K562 (cell line): ENCODE measurements around the gene VSX2. TPM values are rescaled to one million over a fixed set of nuclear protein-coding genes. Genes with fewer than 3 reads are reported as not detected.

Experiments used
- ATAC-seq: fragments of 200-7000 bp; cut with Tn5 transposase; 3 replicates; pipeline ENCODE4 v1.9.1; 2020; ENCODE audit warnings: moderate library complexity
- BruUV-seq: library from RNA; stranded (reverse); fragments of 400-500 nt; replicated peaks from 2 replicates; lab custom pipeline; 2021; lab: Mats Ljungman, UMichigan
- CTCF ChIA-PET: fragments of 300-600 bp; formaldehyde crosslinking; extraction: SDS; loops from one replicate; lab custom pipeline; 2021; ENCODE audit warnings: low intra/inter-chr PET ratio; lab: Yijun Ruan, JAX
- POLR2A ChIA-PET: fragments of 300-600, 350-650 bp; sonication (Branson Sonifier 250); formaldehyde crosslinking; extraction: SDS; loops from one replicate; lab custom pipeline; 2021; ENCODE audit warnings: antibody characterized with exemption, inconsistent platforms; lab: Yijun Ruan, JAX
- DNase-seq, 4 experiments: peaks; one replicate each; pipeline versions ENCODE4 v3.0.0 to v3.0.0-alpha.2; 2011 to 2018; ENCODE audit warnings: low spot score in 3 of 4, mixed read lengths in 3 of 4; ENCODE audit errors: extremely low read depth in 1 of 4
- FAIRE-seq: peaks from 2 replicates; lab custom pipeline; 2011; peaks lifted over from hg19 to GRCh38; lab: Jason Lieb, UNC
- H2AFZ ChIP-seq: 2 replicates; pipeline ENCODE4 v1.6.0; 2011; ENCODE audit warnings: low read depth, low read length, control low read depth, inconsistent platforms
- H3K27ac ChIP-seq: fragments of 200-600 bp; 3 replicates; pipeline ENCODE4 v1.8.0; 2011; ENCODE audit warnings: low read depth, mild to moderate bottlenecking, control low read depth, inconsistent platforms, low read length, moderate library complexity, mixed read lengths; ENCODE audit errors: extremely low read depth
- H3K27me3 ChIP-seq, 2 experiments: fragments of 300-600 bp in 1 of 2; 2 replicates in 1 of 2; 3 replicates in 1 of 2; pipeline versions ENCODE4 v1.6.0 to v1.8.0; 2011; ENCODE audit warnings: inconsistent platforms in 2 of 2, low read length in 2 of 2, mild to moderate bottlenecking in 1 of 2, mixed read lengths in 1 of 2, moderate library complexity in 1 of 2; ENCODE audit not compliant: control insufficient read depth in 2 of 2, insufficient read depth in 2 of 2
- H3K36me3 ChIP-seq: fragments of 300-600 bp; 3 replicates; pipeline ENCODE4 v1.8.0; 2011; ENCODE audit warnings: mild to moderate bottlenecking, low read length, inconsistent platforms; ENCODE audit not compliant: control insufficient read depth, insufficient read depth
- H3K4me1 ChIP-seq, 2 experiments: fragments of 200-600 bp in 1 of 2; replicated peaks in 1 of 2; 2 replicates in 1 of 2; 3 replicates in 1 of 2; pipeline versions ENCODE4 v1.5.1 to v1.8.0; 2011; ENCODE audit warnings: inconsistent platforms in 2 of 2, low read length in 2 of 2, mild to moderate bottlenecking in 1 of 2, mixed read lengths in 1 of 2, moderate library complexity in 1 of 2; ENCODE audit not compliant: control insufficient read depth in 2 of 2, insufficient read depth in 2 of 2
- H3K4me2 ChIP-seq: 2 replicates; pipeline ENCODE4 v1.6.1; 2011; ENCODE audit warnings: low read length, control low read depth, inconsistent platforms, mixed read lengths; ENCODE audit not compliant: insufficient read depth
- H3K4me3 ChIP-seq: fragments of 200-600 bp; sonication (generic), shearing (Covaris generic); 2 replicates; pipeline ENCODE4 v1.5.1; 2016; ENCODE audit warnings: control low read depth, inconsistent platforms
- H3K79me2 ChIP-seq: fragments of 200-600 bp; 3 replicates; pipeline ENCODE4 v1.8.0; 2011; ENCODE audit warnings: low read length, inconsistent platforms; ENCODE audit not compliant: control insufficient read depth, insufficient read depth
- H3K9ac ChIP-seq, 2 experiments: 2 replicates each; pipeline versions ENCODE4 v1.6.0 to v1.6.1; 2011; ENCODE audit warnings: low read depth in 2 of 2, low read length in 2 of 2, control low read depth in 1 of 2, inconsistent platforms in 1 of 2, mild to moderate bottlenecking in 1 of 2, mixed read lengths in 1 of 2; ENCODE audit not compliant: insufficient read depth in 1 of 2
- H3K9me1 ChIP-seq: one replicate; pipeline ENCODE4 v1.6.0; 2011; ENCODE audit warnings: inconsistent platforms, mild to moderate bottlenecking, low read length, moderate library complexity; ENCODE audit not compliant: control insufficient read depth, insufficient read depth
- H3K9me3 ChIP-seq: replicated peaks from 2 replicates; pipeline ENCODE4 v1.5.1; 2011; ENCODE audit warnings: low read depth, low read length, inconsistent platforms; ENCODE audit not compliant: control insufficient read depth, insufficient read depth
- H4K20me1 ChIP-seq: replicated peaks from 2 replicates; pipeline ENCODE4 v1.6.1; 2011; ENCODE audit warnings: low read length, inconsistent platforms, mixed read lengths; ENCODE audit not compliant: control insufficient read depth, insufficient read depth
- HSF4 ChIP-seq: fragments of 250-450 bp; sonication (Bioruptor Pico); IDR thresholded peaks from 2 replicates; pipeline ENCODE4 v2.1.2; 2022; ENCODE audit warnings: mild to moderate bottlenecking, moderate library complexity, borderline replicate concordance
- MCM3 ChIP-seq: fragments of 450-650 bp; IDR thresholded peaks from 2 replicates; pipeline ENCODE4 v1.6.1; 2016
- SETDB1 ChIP-seq: IDR thresholded peaks from one replicate; pipeline ENCODE4 v1.6.1; 2012; ENCODE audit warnings: low read length, control low read depth, inconsistent platforms
- VEZF1 ChIP-seq: fragments of 200-800 bp; sonication (Bioruptor generic); IDR thresholded peaks from 2 replicates; pipeline ENCODE4 v1.6.1; 2017; ENCODE audit warnings: missing genetic modification characterization, missing compliant biosample characterization
- ZNF41 ChIP-seq: fragments of 250-450 bp; sonication (Bioruptor Pico); conservative IDR thresholded peaks from 2 replicates; pipeline ENCODE4 v1.4.0; 2020; ENCODE audit warnings: mild to moderate bottlenecking
- WGBS: fragments of 100-300 bp; shearing (Covaris generic); methylation state at CpG from one replicate; pipeline ENCODE4 v1.1.6; 2016; ENCODE audit warnings: low coverage, mixed read lengths; ENCODE audit not compliant: insufficient coverage; ENCODE audit errors: missing lambda C conversion rate; 5-methylcytosine and 5-hydroxymethylcytosine counted together
- in situ Hi-C: fragments of 300-500 bp; cut with MboI; formaldehyde crosslinking; loops from 4 replicates; pipeline ENCODE4 v1.15.0; 2018; ENCODE audit warnings: inconsistent platforms, mixed read lengths
- intact Hi-C: fragments of 100-400 bp; cut with micrococcal nuclease; formaldehyde crosslinking; loops from 2 replicates; pipeline ENCODE4 v1.14.2; 2022
- polyA plus RNA-seq, 8 experiments: library from polyadenylated mRNA; depleted of rRNA in 4 of 8; stranded (reverse) in 5 of 8; unstranded in 3 of 8; fragments of >200 nt; fragmentation: Nextera tagmentation in 2 of 8; fragmentation: Illumina TruSeq in 1 of 8; extraction: Ambion mirVana in 2 of 8; extraction: Trizol in 1 of 8; gene quantifications; 2 replicates each; pipeline versions ENCODE4 v1.2.1 to v1.2.3, GENCODE V29; 2011 to 2014; ENCODE audit warnings: inconsistent platforms in 1 of 8, missing spikeins in 1 of 8
- total RNA-seq, 7 experiments: library from RNA; depleted of rRNA in 6 of 7; stranded (reverse); fragments of >200 nt in 6 of 7; fragmentation: Illumina TruSeq in 2 of 7; extraction: Trizol in 2 of 7; gene quantifications; 2 replicates each; pipeline versions ENCODE4 v1.2.1 to v1.2.3, GENCODE V29; 2011 to 2021; ENCODE audit warnings: low replicate concordance in 1 of 7

VSX2 gene
- total and polyA plus RNA-seq, 9 of the 15 experiments (the other 6 are each of a cell fraction or from before 2014, with no cell fraction given): 0.04 TPM; not detected in 8

DNA sequence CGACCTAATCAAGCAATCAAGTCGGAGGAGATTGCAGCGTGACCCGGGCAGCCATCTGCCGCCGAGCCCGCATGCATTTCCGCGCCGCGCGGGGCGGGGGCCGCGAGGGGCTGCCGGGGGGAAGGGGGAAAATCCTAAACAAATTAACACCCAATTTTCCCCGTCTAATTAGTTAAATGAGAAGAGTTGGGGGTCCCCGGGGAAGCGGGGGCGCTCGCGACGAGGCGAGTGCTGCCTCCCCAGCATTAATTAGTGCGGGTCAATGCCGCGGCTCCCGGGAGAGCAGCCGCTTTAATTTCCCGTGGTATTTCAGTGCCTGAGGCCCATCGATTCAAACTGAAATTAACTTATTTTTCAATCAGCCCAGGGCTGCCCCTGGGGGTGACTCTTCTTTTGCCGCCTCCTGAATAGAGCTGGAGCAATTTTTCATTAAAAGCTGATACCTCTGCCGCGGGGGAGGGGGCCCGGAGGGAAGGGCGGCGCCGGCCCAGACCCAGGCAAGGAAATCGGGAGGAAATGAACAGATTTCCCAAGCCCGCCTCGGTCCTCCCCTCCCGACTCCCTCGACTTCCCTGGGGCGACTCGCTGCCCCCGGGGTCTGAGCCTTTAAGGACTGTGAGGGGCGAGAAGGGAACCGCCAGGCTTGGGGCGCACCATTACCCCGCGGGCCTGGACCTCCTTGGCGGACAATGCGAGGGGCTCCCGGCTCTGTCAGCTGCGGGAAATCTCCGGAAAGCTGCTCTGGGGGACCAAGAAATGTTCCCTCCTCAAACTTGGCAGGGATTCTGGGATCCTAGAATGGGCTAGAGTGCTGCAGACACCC is 18.9 kb downstream of the VSX2 start:
- in situ Hi-C loops: no loop called here
- Histone ChIP-seq H3K4me1 (peaks cover 0 to 18% of the 10 kb centered on the region in 2 experiments; a peak in 2 of 5 replicates), H3K27ac (no peak overlapping the region), H3K9me1 (no peaks in the 10 kb centered on the region), H3K4me2 (0 out of 2 replicates have a peak overlapping the region, but pooled peaks have one; percentile 18), H3K36me3 (no peaks in the 10 kb centered on the region), H3K4me3 (peak overlapping the region; percentile 38), H4K20me1 (no peaks in the 10 kb centered on the region; the same call in 1 of the 2 replicates), H3K9me3 (no peaks in the 10 kb centered on the region), H3K9ac (peak overlapping the region in 1 of 2 experiments; percentile 76; a peak in 2 of 4 replicates), H2AFZ (0 out of 2 replicates have a peak overlapping the region, but pooled peaks have one; percentile 40), H3K27me3 (peaks cover 9 to 35% of the 10 kb centered on the region in 2 experiments; a peak in 4 of 5 replicates), H3K79me2 (no peaks in the 10 kb centered on the region)
- no peak for FAIRE-seq
- WGBS: 20% methylated on average over 8 of the region's 56 CpGs
- POLR2A ChIA-PET: interaction anchor here (1.4 kb wide), 1 partner anchor 17 kb away, joined by 5 read pairs; no protein-coding TSS in a partner anchor
- CTCF ChIA-PET: interaction anchor here (0.6 to 3.3 kb wide), 3 partner anchors 108 to 367 kb away, joined by 3 to 43 read pairs (median 3); no protein-coding TSS in a partner anchor
- intact Hi-C loops: no loop called here
- TF ChIP-seq MCM3: no peak
- TF ChIP-seq VEZF1 (CRISPR knock-in tag): 0 out of 2 replicates have a peak, but pooled peaks have one; percentile 6
- no peak for TF ChIP-seq SETDB1
- TF ChIP-seq HSF4: no peak
- no peak for TF ChIP-seq ZNF41 (CRISPR knock-in tag)
- no peak for ATAC-seq
- no peak for DNase-seq
- BruUV-seq: no TSS peak
